H1 (cell line): ENCODE measurements around the gene UBALD1. TPM values are rescaled to one million over a fixed set of nuclear protein-coding genes. Genes with fewer than 3 reads are reported as not detected.

Experiments used
- BRCA1 ChIP-seq: IDR thresholded peaks from 2 replicates; pipeline ENCODE4 v1.6.1; 2012; ENCODE audit warnings: low read depth, low read length, improper control_type of control experiment
- CHD7 ChIP-seq: fragments of 300-600 bp; sonication (generic); IDR thresholded peaks from 2 replicates; pipeline ENCODE4 v1.7.1; 2012; ENCODE audit warnings: low read length, moderate library complexity, mild to moderate bottlenecking, inconsistent platforms; ENCODE audit not compliant: insufficient replicate concordance
- GTF2F1 ChIP-seq: IDR thresholded peaks from 2 replicates; pipeline ENCODE4 v1.6.1; 2012; ENCODE audit warnings: low read depth, low read length, improper control_type of control experiment, borderline replicate concordance
- MAFK ChIP-seq: IDR thresholded peaks from 2 replicates; pipeline ENCODE4 v1.6.1; 2012; ENCODE audit warnings: low read depth, mild to moderate bottlenecking, improper control_type of control experiment, low read length
- NRF1 ChIP-seq: IDR thresholded peaks from 2 replicates; pipeline ENCODE4 v1.6.1; 2011; ENCODE audit warnings: mild to moderate bottlenecking, low read depth, low read length, improper control_type of control experiment
- PHF8 ChIP-seq: fragments of 200-600 bp; sonication (generic); conservative IDR thresholded peaks from 2 replicates; pipeline ENCODE4 v1.7.1; 2012; ENCODE audit warnings: low read depth, mild to moderate bottlenecking, inconsistent platforms, low read length, moderate library complexity
- RFX5 ChIP-seq: IDR thresholded peaks from 2 replicates; pipeline ENCODE4 v1.6.1; 2011; ENCODE audit warnings: low read depth, low read length, improper control_type of control experiment, borderline replicate concordance
- SRF ChIP-seq: IDR thresholded peaks from 2 replicates; pipeline ENCODE4 v1.6.1; 2011; ENCODE audit warnings: mild to moderate bottlenecking, low read depth, low read length, moderate library complexity
- TCF12 ChIP-seq: IDR thresholded peaks from 2 replicates; pipeline ENCODE4 v1.6.1; 2011; ENCODE audit warnings: low read depth, mild to moderate bottlenecking, low read length
- YY1 ChIP-seq: IDR thresholded peaks from 2 replicates; pipeline ENCODE4 v1.6.1; 2011; ENCODE audit warnings: low read depth, mild to moderate bottlenecking, low read length
- polyA plus RNA-seq, 7 experiments: library from polyadenylated mRNA; depleted of rRNA in 3 of 7; stranded (reverse) in 5 of 7; unstranded in 2 of 7; fragments of >200 nt in 5 of 7; fragments of 200-250 nt in 2 of 7; gene quantifications; 1 replicate in 5 of 7; 2 replicates in 1 of 7; 4 replicates in 1 of 7; pipeline versions ENCODE4 v1.2.1 to v1.2.3, GENCODE V29; 2011 to 2013; ENCODE audit warnings: missing spikeins in 2 of 7, mixed read lengths in 2 of 7
- total RNA-seq: library from RNA; stranded (reverse); fragmentation: NEBNext Ultra II Directional; extraction: Animal tissue kit (Norgen Biotek cat#: 25700); gene quantifications from 2 replicates; pipeline ENCODE4 v1.2.1, GENCODE V29; 2021

Gene UBALD1
- total and polyA plus RNA-seq, 2 of the 8 experiments (the other 6 are each of a cell fraction or from before 2014, with no cell fraction given): 28.6 to 62.0 TPM

GRCh38 chr16:4593086-4593485 lies 21.6 kb downstream of the UBALD1 start (continued):
- TF ChIP-seq PHF8 (no peak), YY1 (no peak), CHD7 (no peak), SRF (no peak), NRF1 (no peak), BRCA1 (no peak), RFX5 (no peak), TCF12 (0 out of 2 replicates have a peak, but pooled peaks have one; percentile 65), MAFK (no peak), GTF2F1 (no peak)
- TF ChIP-seq, all 59 proteins: peak for 4
